Fibroblast of the aortic adventitia (primary cell): ENCODE data around the gene PDK4. TPM values are rescaled to one million over a fixed set of nuclear protein-coding genes. Genes with fewer than 3 reads are reported as not detected.
A peak's percentile ranks its signal among the peaks of the same experiment; 100 is the strongest.

Experiments used
- DNase-seq: peaks from one replicate; pipeline ENCODE4 v3.0.0-alpha.2; 2010; ENCODE audit warnings: low read depth
- H3K4me3 ChIP-seq: 2 replicates; pipeline ENCODE4 v1.5.1; 2011; ENCODE audit warnings: low read depth, mild to moderate bottlenecking, control low read depth, low read length, moderate library complexity
- CTCF ChIP-seq: IDR thresholded peaks from 2 replicates; pipeline ENCODE4 v1.5.1; 2011; ENCODE audit warnings: mild to moderate bottlenecking, low read length, control low read depth, inconsistent platforms; ENCODE audit not compliant: insufficient read depth
- total RNA-seq: library from RNA; depleted of rRNA; stranded (reverse); fragments of >200 nt; gene quantifications from 2 replicates; pipeline ENCODE4 v1.2.3, GENCODE V29; 2012; ENCODE audit warnings: low replicate concordance

The PDK4 gene
- 0.72 and 4.5 TPM in 2 replicates for total RNA-seq

DNA sequence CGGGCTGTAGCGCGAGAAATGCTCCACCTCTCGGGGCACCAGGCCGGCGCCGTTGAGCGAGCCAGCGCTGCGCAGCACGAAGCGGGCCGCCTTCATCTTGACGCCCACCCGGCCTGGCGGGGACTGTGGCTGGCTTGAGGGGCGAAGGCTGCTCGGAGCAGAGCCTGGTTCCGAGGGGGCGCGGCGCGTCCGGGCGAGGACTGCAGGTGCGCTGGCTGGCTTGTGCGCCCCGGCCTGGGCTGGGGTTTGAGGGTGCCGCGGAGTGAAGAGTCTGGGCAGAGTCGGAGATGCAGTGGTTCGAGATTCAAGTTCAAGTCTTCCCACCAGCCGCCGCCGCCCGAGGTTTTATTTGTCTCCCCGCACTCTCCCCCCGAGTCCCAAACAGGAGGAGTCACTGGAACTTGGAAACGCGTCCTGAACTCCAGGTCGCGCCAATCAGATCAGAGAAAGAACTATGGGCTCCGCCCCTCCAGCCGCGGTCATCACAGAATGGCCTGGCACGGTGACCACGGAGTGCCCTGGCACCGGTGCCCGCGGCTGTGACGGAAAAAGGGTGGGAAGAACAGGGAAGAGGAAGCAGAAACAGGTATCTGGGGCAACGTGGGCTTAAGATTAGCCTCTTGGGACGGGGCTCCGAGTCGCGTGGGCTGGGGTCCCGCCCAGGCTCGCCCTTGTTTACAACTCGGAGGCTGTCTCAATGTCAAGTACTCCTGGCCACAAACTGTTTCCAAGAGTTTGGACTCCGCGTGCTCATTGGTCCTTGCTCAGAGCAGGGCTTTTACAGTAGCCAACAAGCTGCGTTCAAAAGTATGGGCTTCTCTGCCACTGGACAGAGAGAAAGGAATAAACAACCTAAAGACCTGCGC lies at the start of gene PDK4:
Gene PDK4 (minus strand): TSS at position 319 of the 866 bp plus-strand sequence. CDS start 223 bp downstream, at position 96.
- H3K4me3 ChIP-seq, result peak within 1 kb of the TSS; percentile 53
- TF ChIP-seq CTCF, result no peak
- DNase-seq, result peak; percentile 22

- TF ChIP-seq CTCF, result no peak
- no peak overlapping the region for H3K4me3 ChIP-seq
- DNase-seq, result no peak
These were observed 45.9 kb upstream of the PDK4 start for GRCh38 chr7:95642173-95642572.

DNA sequence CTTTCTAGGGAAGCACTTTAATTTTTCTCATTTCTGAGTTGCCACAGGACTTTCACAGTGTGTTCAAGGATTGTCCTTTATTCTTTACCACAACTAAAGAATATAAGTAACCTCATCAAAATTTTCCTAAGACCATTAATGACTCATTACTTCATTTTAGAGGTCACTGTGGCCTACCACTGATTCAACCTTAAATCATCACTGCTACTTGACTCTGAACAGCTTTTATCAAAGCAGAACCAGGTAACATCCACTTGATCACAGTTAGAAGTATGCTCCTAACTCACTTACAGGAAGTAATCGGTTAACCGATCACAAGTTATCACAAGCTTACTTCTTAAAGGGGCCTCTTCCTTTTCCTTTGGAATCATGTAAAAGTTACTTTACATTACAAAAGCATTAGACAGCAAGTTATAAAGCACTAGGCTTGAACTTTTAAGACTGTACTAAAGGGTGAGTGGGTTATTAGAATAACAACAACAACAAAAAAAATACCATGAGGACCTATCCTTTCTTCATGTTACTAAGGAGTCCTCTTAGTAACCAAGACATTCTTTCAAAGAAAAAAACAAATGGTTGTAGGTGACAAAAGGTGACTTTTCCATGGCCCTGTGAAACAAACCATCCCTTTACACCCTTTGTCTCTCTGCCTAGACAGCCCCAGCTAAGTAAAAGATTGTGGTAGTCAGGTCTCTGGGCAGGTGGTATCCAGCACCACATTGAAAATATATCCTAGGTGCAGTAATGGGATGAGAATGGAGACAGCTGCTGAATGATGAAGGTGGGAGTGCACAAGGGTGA lies 40.0 kb upstream of the PDK4 start:
- no peak for TF ChIP-seq CTCF
- no peak for DNase-seq
- H3K4me3 ChIP-seq, result no peak overlapping the region

DNA sequence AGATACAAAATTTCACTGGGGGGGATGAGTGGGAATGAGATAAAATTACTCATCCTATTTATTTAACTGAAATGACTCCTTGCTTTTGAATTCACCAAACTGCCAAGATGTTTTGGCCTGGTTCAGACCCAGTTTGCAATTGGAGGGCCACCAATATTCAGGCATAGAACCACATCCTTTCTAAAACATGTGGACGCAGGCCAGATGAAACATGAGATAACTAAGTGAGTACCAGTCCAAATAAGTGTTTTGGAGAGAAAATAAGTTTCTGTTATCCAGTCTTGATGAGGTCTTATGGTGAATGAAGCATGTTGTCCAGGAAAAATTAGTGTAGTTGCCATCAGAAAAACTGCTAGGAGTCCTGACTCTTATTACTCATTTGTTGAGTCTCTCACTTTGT lies 36.3 kb upstream of the PDK4 start:
- no peak overlapping the region for H3K4me3 ChIP-seq
- TF ChIP-seq CTCF, result no peak
- peak; percentile 40 for DNase-seq

GRCh38 chr7:95631527-95631926 lies 35.2 kb upstream of the PDK4 start:
- no peak overlapping the region for H3K4me3 ChIP-seq
- no peak for DNase-seq
- no peak for TF ChIP-seq CTCF

DNA sequence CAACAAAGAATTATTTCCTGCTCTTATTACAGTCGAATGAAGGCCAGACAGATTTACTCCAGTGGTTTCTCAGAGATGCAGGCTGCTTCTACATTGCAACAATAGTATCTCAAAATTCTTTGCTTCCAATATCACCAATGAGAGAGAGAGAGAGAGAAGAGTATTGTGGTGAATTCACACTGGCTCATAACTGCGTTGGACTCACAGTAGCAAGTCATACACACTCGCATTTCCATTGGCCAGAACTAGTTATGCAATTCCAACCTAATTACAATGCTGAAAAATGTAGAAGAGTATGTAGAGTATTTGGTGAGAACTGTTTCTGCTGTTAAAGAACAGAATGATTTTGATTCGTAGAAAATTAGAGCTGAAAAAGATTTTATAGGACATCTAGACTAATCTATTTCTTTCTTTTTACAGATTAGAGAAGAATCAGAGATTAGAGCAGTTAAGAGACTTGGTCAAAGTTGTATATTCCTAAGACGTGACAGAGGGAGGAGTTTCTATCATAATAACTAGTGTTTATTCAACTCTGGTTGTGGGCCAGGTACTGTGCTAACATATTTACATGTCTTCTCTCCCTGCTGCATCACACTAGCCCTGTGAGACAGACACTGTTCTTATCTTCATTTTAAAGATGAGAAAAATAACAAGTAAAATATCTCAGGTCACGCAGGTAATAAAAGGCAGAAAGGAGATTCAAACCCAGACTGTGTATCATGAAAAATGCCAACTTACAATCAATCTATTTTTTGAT lies 34.6 kb upstream of the PDK4 start:
- no peak for TF ChIP-seq CTCF
- H3K4me3 ChIP-seq, result no peak overlapping the region
- no peak for DNase-seq
